Caki2 (cell line): ENCODE results near the gene CEP170B. TPM values are rescaled to one million over a fixed set of nuclear protein-coding genes. Genes with fewer than 3 reads are reported as not detected.
"Not testable (repeated sequence)": the region's sequence is repeated elsewhere in the genome, so short reads cannot be mapped to it uniquely, and the experiment has no call there.

Experiments
- DNase-seq: peaks from one replicate; pipeline ENCODE4 v3.0.0-alpha.2; 2015; ENCODE audit warnings: low read depth
- in situ Hi-C: cut with HindIII; loops from 2 replicates; pipeline ENCODE4 v1.10.0; 2016; ENCODE audit warnings: low sequenced_read_pairs, low pct_unique_long_range_greater_than_20kb, mixed read lengths
- total RNA-seq: library from RNA; depleted of rRNA; stranded (reverse); fragments of >200 nt; shearing (Covaris generic); gene quantifications from 2 replicates; pipeline ENCODE4 v1.2.3, GENCODE V29; 2014; ENCODE audit warnings: low replicate concordance; rRNA removed

CEP170B gene
- total RNA-seq, 1 experiment from 2014 or later = 9.8 TPM

GRCh38 chr14:104945266-104945665, 80.2 kb downstream of the CEP170B start:
- in situ Hi-C loops, DNase-seq: not testable (repeated sequence)

Other genes starting within 250 kb of the CEP170B start
- 21.6 and 40.7 TPM in 2 replicates for gene INF2, start 175.7 kb upstream of the CEP170B start, total RNA-seq
- 2.2 and 4.2 TPM in 2 replicates for gene ADSS1, start 141.0 kb upstream of the CEP170B start, total RNA-seq
- 196 and 239 TPM in 2 replicates for gene SIVA1, start 112.1 kb upstream of the CEP170B start, total RNA-seq
- 126 and 177 TPM in 2 replicates for gene AKT1, start 69.5 kb upstream of the CEP170B start, total RNA-seq
- gene ZBTB42, start 64.2 kb upstream of the CEP170B start, total RNA-seq = 4.7 and 7.6 TPM in 2 replicates
- gene PLD4, start 59.6 kb downstream of the CEP170B start, total RNA-seq = not detected in 2 replicates
- 37.7 and 40.7 TPM in 2 replicates for gene AHNAK2, start 113.1 kb downstream of the CEP170B start, total RNA-seq
- 4.2 and 9.7 TPM in 2 replicates for gene CLBA1, start 120.5 kb downstream of the CEP170B start, total RNA-seq
- 30.3 and 36.6 TPM in 2 replicates for gene CDCA4, start 155.8 kb downstream of the CEP170B start, total RNA-seq
- gene GPR132, start 200.2 kb downstream of the CEP170B start, total RNA-seq = 0.71 TPM in 1 of 2 replicates, not detected in the other